H1 (cell line): ENCODE results near the gene FAH. TPM values are rescaled to one million over a fixed set of nuclear protein-coding genes. Genes with fewer than 3 reads are reported as not detected.

Experiments
- CTCF ChIA-PET: fragments of 300-600 bp; sonication (Branson Sonifier 250); formaldehyde crosslinking; loops from one replicate; lab custom pipeline; 2021; ENCODE audit not compliant: partially characterized antibody; lab: Charles Lee
- POLR2A ChIA-PET: fragments of 300-600 bp; sonication (Branson Sonifier 250); formaldehyde crosslinking; loops from one replicate; lab custom pipeline; 2021; ENCODE audit warnings: inconsistent platforms; ENCODE audit not compliant: partially characterized antibody; lab: Charles Lee
- DNase-seq, 2 experiments: peaks; one replicate each; pipeline versions ENCODE4 v3.0.0 to v3.0.0-alpha.2; 2010 to 2022; ENCODE audit warnings: low spot score in 2 of 2, low read depth in 1 of 2, mixed read lengths in 1 of 2
- FAIRE-seq: peaks from 2 replicates; lab custom pipeline; 2011; peaks lifted over from hg19 to GRCh38; lab: Jason Lieb, UNC
- H2AFZ ChIP-seq: 2 replicates; pipeline ENCODE4 v1.8.1; 2012; ENCODE audit warnings: low read length, inconsistent platforms
- H2AK5ac ChIP-seq: 2 replicates; pipeline ENCODE4 v1.6.1; 2013; ENCODE audit warnings: low read depth, low read length
- H2BK120ac ChIP-seq: replicated peaks from 2 replicates; pipeline ENCODE3; 2013; ENCODE audit warnings: low read depth, low read length, inconsistent platforms
- H2BK12ac ChIP-seq: 2 replicates; pipeline ENCODE4 v1.6.1; 2013; ENCODE audit warnings: low read depth, low read length
- H2BK15ac ChIP-seq: 2 replicates; pipeline ENCODE4 v1.6.1; 2013; ENCODE audit warnings: low read length
- H2BK20ac ChIP-seq: 2 replicates; pipeline ENCODE4 v1.6.1; 2013; ENCODE audit warnings: low read length
- H2BK5ac ChIP-seq: 2 replicates; pipeline ENCODE4 v1.6.1; 2013; ENCODE audit warnings: low read depth, low read length
- H3K14ac ChIP-seq: 2 replicates; pipeline ENCODE4 v1.6.1; 2013; ENCODE audit warnings: inconsistent platforms; ENCODE audit not compliant: insufficient read length
- H3K18ac ChIP-seq: 2 replicates; pipeline ENCODE4 v1.6.1; 2013; ENCODE audit warnings: low read length; ENCODE audit errors: extremely low read depth
- H3K23ac ChIP-seq: 2 replicates; pipeline ENCODE4 v1.6.1; 2013; ENCODE audit warnings: inconsistent platforms; ENCODE audit not compliant: insufficient read length
- H3K23me2 ChIP-seq: 2 replicates; pipeline ENCODE4 v1.6.1; 2013; ENCODE audit warnings: low read depth, low read length
- H3K27ac ChIP-seq: 2 replicates; pipeline ENCODE4 v1.6.1; 2011; ENCODE audit warnings: low read depth, low read length, inconsistent platforms
- H3K27me3 ChIP-seq, 4 experiments: replicated peaks in 1 of 4; 1 replicate in 1 of 4; 2 replicates in 3 of 4; pipeline versions ENCODE4 v1.6.1 to v1.8.1; 2011 to 2013; ENCODE audit warnings: low read length in 3 of 4, mild to moderate bottlenecking in 3 of 4, inconsistent platforms in 2 of 4, mixed read lengths in 2 of 4, moderate library complexity in 1 of 4; ENCODE audit not compliant: control insufficient read depth in 3 of 4, insufficient read depth in 3 of 4; ENCODE audit errors: extremely low read depth in 1 of 4
- H3K36me3 ChIP-seq, 4 experiments: 2 replicates each; pipeline versions ENCODE4 v1.6.1 to v1.8.1; 2011 to 2013; ENCODE audit warnings: mild to moderate bottlenecking in 4 of 4, low read length in 3 of 4, moderate library complexity in 2 of 4, control low read depth in 1 of 4, inconsistent platforms in 1 of 4; ENCODE audit not compliant: insufficient read depth in 4 of 4, control insufficient read depth in 2 of 4
- H3K4ac ChIP-seq: replicated peaks from 2 replicates; pipeline ENCODE3; 2013; ENCODE audit warnings: low read length, low read depth, mixed read lengths, inconsistent platforms; ENCODE audit not compliant: insufficient read length
- H3K4me1 ChIP-seq, 4 experiments: replicated peaks in 1 of 4; 1 replicate in 1 of 4; 2 replicates in 3 of 4; pipeline versions ENCODE4 v1.6.1 to v1.8.1; 2011 to 2013; ENCODE audit warnings: low read length in 3 of 4, inconsistent platforms in 2 of 4, mixed read lengths in 1 of 4; ENCODE audit not compliant: insufficient read depth in 4 of 4, control insufficient read depth in 3 of 4
- H3K4me2 ChIP-seq, 2 experiments: 2 replicates each; pipeline versions ENCODE4 v1.6.1 to v1.8.1; 2011 to 2013; ENCODE audit warnings: low read depth in 2 of 2, low read length in 2 of 2, control low read depth in 1 of 2, inconsistent platforms in 1 of 2, mild to moderate bottlenecking in 1 of 2; ENCODE audit not compliant: insufficient read depth in 1 of 2
- H3K4me3 ChIP-seq, 4 experiments: fragments of 200-600, 300-600 bp in 1 of 4; sonication (generic), shearing (Covaris generic), sonication (Bioruptor Twin) in 1 of 4; 2 replicates each; pipeline versions ENCODE4 v1.5.1 to v1.8.1; 2011 to 2016; ENCODE audit warnings: low read length in 4 of 4, low read depth in 3 of 4, control low read depth in 2 of 4, inconsistent platforms in 2 of 4, mild to moderate bottlenecking in 2 of 4, mixed read lengths in 1 of 4, moderate library complexity in 1 of 4; ENCODE audit not compliant: insufficient read depth in 2 of 4; ENCODE audit errors: extremely low read depth in 1 of 4
- H3K56ac ChIP-seq: replicated peaks from 2 replicates; pipeline ENCODE3; 2013; ENCODE audit warnings: low read depth, mild to moderate bottlenecking, mixed read lengths, low read length, inconsistent platforms; ENCODE audit not compliant: insufficient read length
- H3K79me1 ChIP-seq: 2 replicates; pipeline ENCODE4 v1.6.1; 2013; ENCODE audit warnings: low read depth, low read length, control low read depth
- H3K79me2 ChIP-seq, 2 experiments: 2 replicates each; pipeline versions ENCODE4 v1.6.1 to v1.8.1; 2012 to 2013; ENCODE audit warnings: low read length in 2 of 2, mild to moderate bottlenecking in 2 of 2, inconsistent platforms in 1 of 2; ENCODE audit not compliant: insufficient read depth in 2 of 2, control insufficient read depth in 1 of 2
- H3K9ac ChIP-seq, 4 experiments: replicated peaks in 1 of 4; 1 replicate in 1 of 4; 2 replicates in 3 of 4; pipeline versions ENCODE4 v1.6.1 to v1.8.1; 2011 to 2013; ENCODE audit warnings: low read depth in 3 of 4, low read length in 3 of 4, control low read depth in 2 of 4, mild to moderate bottlenecking in 2 of 4, moderate library complexity in 2 of 4, inconsistent platforms in 1 of 4; ENCODE audit errors: extremely low read depth in 1 of 4
- H3K9me3 ChIP-seq, 2 experiments: 2 replicates each; pipeline versions ENCODE4 v1.6.1 to v1.8.1; 2012 to 2013; ENCODE audit warnings: mild to moderate bottlenecking in 2 of 2, moderate library complexity in 2 of 2, control low read depth in 1 of 2, inconsistent platforms in 1 of 2, low read depth in 1 of 2, low read length in 1 of 2, mixed read lengths in 1 of 2; ENCODE audit not compliant: insufficient read depth in 2 of 2
- H4K20me1 ChIP-seq, 2 experiments: replicated peaks in 1 of 2; 2 replicates each; pipeline versions ENCODE3 to v1.8.1; 2011 to 2013; ENCODE audit warnings: inconsistent platforms in 2 of 2, low read length in 2 of 2, mild to moderate bottlenecking in 1 of 2; ENCODE audit not compliant: insufficient read depth in 2 of 2, control insufficient read depth in 1 of 2
- H4K5ac ChIP-seq: 2 replicates; pipeline ENCODE4 v1.6.1; 2013; ENCODE audit warnings: low read length, low read depth, mixed read lengths, inconsistent platforms; ENCODE audit not compliant: insufficient read length
- H4K8ac ChIP-seq: 2 replicates; pipeline ENCODE4 v1.8.0; 2013; ENCODE audit warnings: mild to moderate bottlenecking, moderate library complexity, low read length, inconsistent platforms; ENCODE audit not compliant: insufficient read depth; ENCODE audit errors: extremely low read depth
- H4K91ac ChIP-seq: replicated peaks from 2 replicates; pipeline ENCODE3; 2013; ENCODE audit warnings: low read length, mixed read lengths, inconsistent platforms; ENCODE audit not compliant: insufficient read length
- GTF2F1 ChIP-seq: IDR thresholded peaks from 2 replicates; pipeline ENCODE4 v1.6.1; 2012; ENCODE audit warnings: low read depth, low read length, improper control_type of control experiment, borderline replicate concordance
- PHF8 ChIP-seq: fragments of 200-600 bp; sonication (generic); conservative IDR thresholded peaks from 2 replicates; pipeline ENCODE4 v1.7.1; 2012; ENCODE audit warnings: low read depth, mild to moderate bottlenecking, inconsistent platforms, low read length, moderate library complexity
- RAD21 ChIP-seq, 2 experiments: IDR thresholded peaks in 1 of 2; conservative IDR thresholded peaks in 1 of 2; 2 replicates each; pipeline ENCODE4 v1.6.1; 2011; ENCODE audit warnings: low read depth in 2 of 2, low read length in 2 of 2, improper control_type of control experiment in 1 of 2, inconsistent platforms in 1 of 2, mild to moderate bottlenecking in 1 of 2, moderate library complexity in 1 of 2
- SIN3A ChIP-seq, 2 experiments: IDR thresholded peaks in 1 of 2; conservative IDR thresholded peaks in 1 of 2; 2 replicates each; pipeline ENCODE4 v1.6.1; 2011 to 2012; ENCODE audit warnings: low read length in 2 of 2, improper control_type of control experiment in 1 of 2, low read depth in 1 of 2, mild to moderate bottlenecking in 1 of 2
- SIRT6 ChIP-seq: IDR thresholded peaks from one replicate; pipeline ENCODE4 v1.7.1; 2012; ENCODE audit warnings: low read length, inconsistent platforms
- SIX5 ChIP-seq: IDR thresholded peaks from 2 replicates; pipeline ENCODE4 v1.6.1; 2011; ENCODE audit warnings: mild to moderate bottlenecking, low read depth, low read length
- SP1 ChIP-seq: IDR thresholded peaks from 2 replicates; pipeline ENCODE4 v1.6.1; 2011; ENCODE audit warnings: low read depth, low read length
- ZNF274 ChIP-seq: IDR thresholded peaks from 2 replicates; pipeline ENCODE4 v1.7.0; 2012; ENCODE audit warnings: low read length, borderline replicate concordance; ENCODE audit errors: extremely low read depth
- WGBS, 2 experiments: shearing (Covaris generic) in 1 of 2; methylation state at CpG; one replicate each; pipeline versions ENCODE4 v1.1.6 to v1.1.7; 2013 to 2015; ENCODE audit warnings: low lambda C conversion rate in 2 of 2, mixed read lengths in 2 of 2, inconsistent platforms in 1 of 2, low coverage in 1 of 2, missing lambda C conversion rate in 1 of 2; ENCODE audit not compliant: insufficient replicate concordance in 2 of 2, insufficient coverage in 1 of 2, insufficient read length in 1 of 2; ENCODE audit errors: extremely low coverage in 1 of 2, missing lambda C conversion rate in 1 of 2; 5-methylcytosine and 5-hydroxymethylcytosine counted together
- polyA plus RNA-seq, 7 experiments: library from polyadenylated mRNA; depleted of rRNA in 3 of 7; stranded (reverse) in 5 of 7; unstranded in 2 of 7; fragments of >200 nt in 5 of 7; fragments of 200-250 nt in 2 of 7; gene quantifications; 1 replicate in 5 of 7; 2 replicates in 1 of 7; 4 replicates in 1 of 7; pipeline versions ENCODE4 v1.2.1 to v1.2.3, GENCODE V29; 2011 to 2013; ENCODE audit warnings: missing spikeins in 2 of 7, mixed read lengths in 2 of 7
- total RNA-seq: library from RNA; stranded (reverse); fragmentation: NEBNext Ultra II Directional; extraction: Animal tissue kit (Norgen Biotek cat#: 25700); gene quantifications from 2 replicates; pipeline ENCODE4 v1.2.1, GENCODE V29; 2021
- TF ChIP-seq, protein P1 (sequence below): IDR thresholded peaks from 2 replicates; pipeline ENCODE4 v1.6.1; 2011; ENCODE audit warnings: low read depth, mild to moderate bottlenecking, low read length; ENCODE audit not compliant: insufficient read depth
- TF ChIP-seq, protein P2 (sequence below): IDR thresholded peaks from 2 replicates; pipeline ENCODE4 v1.6.1; 2012; ENCODE audit warnings: inconsistent platforms
- TF ChIP-seq, protein P3 (sequence below): IDR thresholded peaks from 2 replicates; pipeline ENCODE4 v1.6.1; 2012; ENCODE audit warnings: inconsistent platforms

Gene FAH
- total and polyA plus RNA-seq, 2 of the 8 experiments (the other 6 are each of a cell fraction or from before 2014, with no cell fraction given) = 20.0 to 21.7 TPM

DNA sequence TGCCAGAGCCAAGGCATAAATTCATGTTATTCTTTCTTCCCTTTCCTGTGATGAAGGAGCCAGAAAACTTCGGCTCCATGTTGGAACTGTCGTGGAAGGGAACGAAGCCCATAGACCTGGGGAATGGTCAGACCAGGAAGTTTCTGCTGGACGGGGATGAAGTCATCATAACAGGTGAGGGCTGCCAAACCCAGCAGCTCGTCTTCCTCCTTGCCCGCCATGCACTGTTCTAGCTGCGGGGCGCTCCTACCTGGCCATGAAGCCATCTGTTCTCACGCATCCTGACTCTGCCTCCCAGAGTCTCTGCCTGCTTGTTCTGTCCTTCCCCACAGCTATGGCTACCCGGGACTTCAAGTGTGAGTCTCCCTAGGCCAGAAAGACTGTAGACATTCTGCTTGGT, 28.2 kb downstream of the FAH start:
- H3K4me3 ChIP-seq = no peak overlapping the region
- H2AK5ac ChIP-seq = no peak overlapping the region
- no peaks in the 10 kb centered on the region for H3K79me1 ChIP-seq
- H3K14ac ChIP-seq = no peak overlapping the region
- H4K20me1 ChIP-seq = no peaks in the 10 kb centered on the region
- no peak overlapping the region for H2BK5ac ChIP-seq
- H4K8ac ChIP-seq = no peak overlapping the region
- no peak overlapping the region for H2BK12ac ChIP-seq
- DNase-seq (no peak), FAIRE-seq (no peak)
- H2BK120ac ChIP-seq = no peak overlapping the region
- POLR2A ChIA-PET = no interaction called here
- no peaks in the 10 kb centered on the region for H3K27me3 ChIP-seq
- no peak overlapping the region for H4K5ac ChIP-seq
- no peaks in the 10 kb centered on the region for H3K23me2 ChIP-seq
- H2BK15ac ChIP-seq = no peak overlapping the region
- 86% methylated on average over 10 of the region's 10 CpGs; no CpG with 5 or more reads in 1 of the 2 experiments for WGBS, 2 experiments
- H3K9ac ChIP-seq = no peak overlapping the region
- H3K79me2 ChIP-seq = no peaks in the 10 kb centered on the region
- H3K4ac ChIP-seq = no peak overlapping the region
- no peak overlapping the region for H3K4me2 ChIP-seq
- H3K9me3 ChIP-seq = no peaks in the 10 kb centered on the region
- H3K27ac ChIP-seq = no peak overlapping the region
- H4K91ac ChIP-seq = no peak overlapping the region
- no peak overlapping the region for H3K23ac ChIP-seq
- no peak overlapping the region for H2AFZ ChIP-seq
- CTCF ChIA-PET = interaction anchor here (0.7 to 3.2 kb wide), 4 partner anchors 8 to 129 kb away, joined by 3 to 12 read pairs (median 4); no protein-coding TSS in a partner anchor
- H3K56ac ChIP-seq = no peak overlapping the region
- H3K36me3 ChIP-seq = peaks cover 0 to 4% (median 0%) of the 10 kb centered on the region in 4 experiments; a peak in 1 of 8 replicates
- no peaks in the 10 kb centered on the region for H3K4me1 ChIP-seq
- no peak overlapping the region for H2BK20ac ChIP-seq
- H3K18ac ChIP-seq = no peak overlapping the region
- no peak for TF ChIP-seq SP1
- TF ChIP-seq RAD21 (IDR thresholded peaks at IDR 0.05 in 1 of 2, conservative IDR thresholded peaks at IDR 0.05 in 1 of 2; ENCODE audit: low read depth in 2 of 2, low read length in 2 of 2) = no peak
- TF ChIP-seq, protein P1, sequence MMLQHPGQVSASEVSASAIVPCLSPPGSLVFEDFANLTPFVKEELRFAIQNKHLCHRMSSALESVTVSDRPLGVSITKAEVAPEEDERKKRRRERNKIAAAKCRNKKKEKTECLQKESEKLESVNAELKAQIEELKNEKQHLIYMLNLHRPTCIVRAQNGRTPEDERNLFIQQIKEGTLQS = no peak
- no peak for TF ChIP-seq PHF8
- TF ChIP-seq ZNF274 = no peak
- TF ChIP-seq SIRT6 = no peak
- no peak for TF ChIP-seq GTF2F1
- TF ChIP-seq, protein P2, sequence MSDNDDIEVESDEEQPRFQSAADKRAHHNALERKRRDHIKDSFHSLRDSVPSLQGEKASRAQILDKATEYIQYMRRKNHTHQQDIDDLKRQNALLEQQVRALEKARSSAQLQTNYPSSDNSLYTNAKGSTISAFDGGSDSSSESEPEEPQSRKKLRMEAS = no peak
- TF ChIP-seq, protein P3, sequence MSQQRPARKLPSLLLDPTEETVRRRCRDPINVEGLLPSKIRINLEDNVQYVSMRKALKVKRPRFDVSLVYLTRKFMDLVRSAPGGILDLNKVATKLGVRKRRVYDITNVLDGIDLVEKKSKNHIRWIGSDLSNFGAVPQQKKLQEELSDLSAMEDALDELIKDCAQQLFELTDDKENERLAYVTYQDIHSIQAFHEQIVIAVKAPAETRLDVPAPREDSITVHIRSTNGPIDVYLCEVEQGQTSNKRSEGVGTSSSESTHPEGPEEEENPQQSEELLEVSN = no peak
- TF ChIP-seq SIN3A (conservative IDR thresholded peaks at IDR 0.05 in 1 of 2, IDR thresholded peaks at IDR 0.05 in 1 of 2; ENCODE audit: low read depth in 1 of 2, low read length in 2 of 2) = no peak
- TF ChIP-seq SIX5 = no peak
